ENCODE measurements around the gene CRTAC1.
"Not testable (repeated sequence)": the region's sequence is repeated elsewhere in the genome, so short reads cannot be mapped to it uniquely, and the experiment has no call there.

CRTAC1 gene

GRCh38 chr10:97850446-97850845 lies 180.0 kb downstream of the CRTAC1 start:
- H3K27ac ChIP-seq = no peak overlapping the region
- no peak for DNase-seq (ENCODE audit: low read depth, low spot score)

GRCh38 chr10:97849687-97850402 lies 180.6 kb downstream of the CRTAC1 start, which contains the start of gene GOLGA7B:
GOLGA7B (plus strand) TSS chr10:97849843; CDS start chr10:97850304, 461 bp downstream.
- no peak for DNase-seq (ENCODE audit: low read depth, low spot score)

GRCh38 chr10:97849103-97849686 lies 181.2 kb downstream of the CRTAC1 start:
- no peak for DNase-seq (ENCODE audit: low read depth, low spot score)
- H3K27ac ChIP-seq = peak overlapping the region; percentile 24

More at GRCh38 chr10:97849687-97850402, 180.6 kb downstream of the CRTAC1 start, which contains the start of gene GOLGA7B:
- peak within 1 kb of the TSS; percentile 24 for H3K27ac ChIP-seq

GRCh38 chr10:97844678-97845077 lies 185.7 kb downstream of the CRTAC1 start:
- no peak for DNase-seq (ENCODE audit: low read depth, low spot score)

GRCh38 chr10:97843972-97844371 lies 186.4 kb downstream of the CRTAC1 start:
- H3K27ac ChIP-seq; DNase-seq (ENCODE audit: low read depth, low spot score): not testable (repeated sequence)

More at GRCh38 chr10:97844678-97845077, 185.7 kb downstream of the CRTAC1 start:
- H3K27ac ChIP-seq = no peak overlapping the region

- no peak overlapping the region for H3K27ac ChIP-seq
- DNase-seq (ENCODE audit: low read depth, low spot score) = no peak
Measured at GRCh38 chr10:97843281-97843671, 187.1 kb downstream of the CRTAC1 start.

- no peak for DNase-seq (ENCODE audit: low read depth, low spot score)
- no peak overlapping the region for H3K27ac ChIP-seq
Measured at GRCh38 chr10:97842656-97843280, 187.7 kb downstream of the CRTAC1 start.

- not testable (repeated sequence) for H3K27ac ChIP-seq
Measured at GRCh38 chr10:97842114-97842513, 188.3 kb downstream of the CRTAC1 start.

GRCh38 chr10:97841166-97841565 lies 189.3 kb downstream of the CRTAC1 start:
- not testable (repeated sequence) for DNase-seq (ENCODE audit: low read depth, low spot score)

More at GRCh38 chr10:97842114-97842513, 188.3 kb downstream of the CRTAC1 start:
- DNase-seq (ENCODE audit: low read depth, low spot score) = not testable (repeated sequence)

GRCh38 chr10:97838091-97838490 lies 192.3 kb downstream of the CRTAC1 start:
- DNase-seq (ENCODE audit: low read depth, low spot score) = no peak
- H3K27ac ChIP-seq = no peak overlapping the region

More at GRCh38 chr10:97841166-97841565, 189.3 kb downstream of the CRTAC1 start:
- H3K27ac ChIP-seq = not testable (repeated sequence)

- no peak for DNase-seq (ENCODE audit: low read depth, low spot score)
- H3K27ac ChIP-seq = no peak overlapping the region
Measured at GRCh38 chr10:97836446-97836845, 194.0 kb downstream of the CRTAC1 start.

- no peak for DNase-seq (ENCODE audit: low read depth, low spot score)
- no peak overlapping the region for H3K27ac ChIP-seq
Measured at GRCh38 chr10:97831259-97831658, 199.2 kb downstream of the CRTAC1 start.

GRCh38 chr10:97830064-97830463 lies 200.4 kb downstream of the CRTAC1 start:
- no peak for DNase-seq (ENCODE audit: low read depth, low spot score)
- no peak overlapping the region for H3K27ac ChIP-seq

GRCh38 chr10:97828721-97829120 lies 201.7 kb downstream of the CRTAC1 start:
- no peak for DNase-seq (ENCODE audit: low read depth, low spot score)
- no peak overlapping the region for H3K27ac ChIP-seq

- H3K27ac ChIP-seq = no peak overlapping the region
- no peak for DNase-seq (ENCODE audit: low read depth, low spot score)
Measured at GRCh38 chr10:97827702-97828291, 202.6 kb downstream of the CRTAC1 start.

GRCh38 chr10:97826892-97827291 lies 203.5 kb downstream of the CRTAC1 start:
- no peak overlapping the region for H3K27ac ChIP-seq
- DNase-seq (ENCODE audit: low read depth, low spot score) = no peak

GRCh38 chr10:97825020-97825760 lies 205.2 kb downstream of the CRTAC1 start:
- no peak overlapping the region for H3K27ac ChIP-seq
- no peak for DNase-seq (ENCODE audit: low read depth, low spot score)

GRCh38 chr10:97823734-97824133 lies 206.7 kb downstream of the CRTAC1 start:
- no peak overlapping the region for H3K27ac ChIP-seq
- no peak for DNase-seq (ENCODE audit: low read depth, low spot score)

GRCh38 chr10:97822261-97822687 lies 208.1 kb downstream of the CRTAC1 start:
- DNase-seq (ENCODE audit: low read depth, low spot score) = no peak
- H3K27ac ChIP-seq = no peak overlapping the region
